GM19372 (cell line): ENCODE measurements around the gene EIF2S2.

Experiments used
- ATAC-seq: cut with Tn5 transposase; IDR thresholded peaks from one replicate; pipeline ENCODE4 v1.9.1; 2021; ENCODE audit warnings: mild to moderate bottlenecking, low read depth, moderate library complexity; ENCODE audit not compliant: unreplicated experiment

Gene EIF2S2

DNA sequence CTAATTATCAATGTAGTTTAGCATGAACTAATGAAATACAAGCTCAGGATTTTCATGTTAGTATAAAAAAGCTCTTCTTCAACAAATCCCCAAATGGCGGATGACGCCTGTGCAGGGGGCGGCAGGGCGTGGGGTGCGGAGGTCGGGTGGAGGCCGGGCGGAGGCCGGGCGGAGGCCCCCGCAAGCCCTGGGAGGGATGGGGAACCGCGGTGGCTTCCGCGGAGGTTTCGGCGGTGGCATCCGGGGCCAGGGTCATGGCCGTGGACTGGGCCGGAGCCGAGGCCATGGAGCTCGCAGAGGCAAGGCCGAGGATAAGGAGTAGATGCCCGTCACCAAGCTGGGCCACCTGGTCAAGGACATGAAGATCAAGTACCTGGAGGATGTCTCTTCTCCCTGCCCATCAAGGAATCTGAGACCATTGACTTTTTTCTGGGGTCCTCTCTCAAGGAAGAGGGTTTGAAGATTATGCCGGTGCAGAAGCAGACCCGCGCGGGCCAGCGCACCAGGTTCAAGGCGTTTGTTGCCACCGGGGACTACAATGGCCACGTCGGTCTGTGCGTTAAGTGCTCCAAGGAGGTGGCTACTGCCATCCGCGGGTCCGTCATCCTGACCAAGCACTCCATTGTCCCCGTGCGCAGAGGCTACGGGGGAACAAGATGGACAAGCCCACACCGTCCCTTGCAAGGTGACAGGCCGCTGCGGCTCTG, 10.4 kb upstream of the EIF2S2 start:
- ATAC-seq = no peak

DNA sequence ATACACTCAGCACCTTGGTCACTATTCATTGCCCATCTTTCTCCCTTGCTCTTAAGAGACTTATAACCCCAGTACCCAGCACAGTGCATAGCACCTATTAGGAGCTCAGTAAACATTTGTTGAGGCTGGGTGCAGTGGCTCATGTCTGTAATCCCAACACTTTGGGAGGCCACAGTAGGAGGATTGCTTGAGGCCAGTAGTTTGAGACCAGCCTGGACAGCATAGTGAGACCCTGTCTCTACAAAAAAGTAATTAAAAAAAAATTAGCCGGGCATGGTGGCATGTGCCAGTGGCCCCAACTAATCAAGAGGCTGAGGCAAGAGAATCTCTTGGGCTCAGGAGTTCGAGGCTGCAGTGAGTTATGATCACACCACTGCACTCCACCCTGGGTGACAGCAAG, 8.2 kb upstream of the EIF2S2 start:
- no peak for ATAC-seq

- ATAC-seq = no peak
These were observed 3.2 kb upstream of the EIF2S2 start for GRCh38 chr20:34115232-34115631.

- ATAC-seq = no peak
These were observed 2.8 kb upstream of the EIF2S2 start for GRCh38 chr20:34114809-34115208.

- no peak for ATAC-seq
These were observed 608 bp upstream of the EIF2S2 start for GRCh38 chr20:34112600-34113101.

DNA sequence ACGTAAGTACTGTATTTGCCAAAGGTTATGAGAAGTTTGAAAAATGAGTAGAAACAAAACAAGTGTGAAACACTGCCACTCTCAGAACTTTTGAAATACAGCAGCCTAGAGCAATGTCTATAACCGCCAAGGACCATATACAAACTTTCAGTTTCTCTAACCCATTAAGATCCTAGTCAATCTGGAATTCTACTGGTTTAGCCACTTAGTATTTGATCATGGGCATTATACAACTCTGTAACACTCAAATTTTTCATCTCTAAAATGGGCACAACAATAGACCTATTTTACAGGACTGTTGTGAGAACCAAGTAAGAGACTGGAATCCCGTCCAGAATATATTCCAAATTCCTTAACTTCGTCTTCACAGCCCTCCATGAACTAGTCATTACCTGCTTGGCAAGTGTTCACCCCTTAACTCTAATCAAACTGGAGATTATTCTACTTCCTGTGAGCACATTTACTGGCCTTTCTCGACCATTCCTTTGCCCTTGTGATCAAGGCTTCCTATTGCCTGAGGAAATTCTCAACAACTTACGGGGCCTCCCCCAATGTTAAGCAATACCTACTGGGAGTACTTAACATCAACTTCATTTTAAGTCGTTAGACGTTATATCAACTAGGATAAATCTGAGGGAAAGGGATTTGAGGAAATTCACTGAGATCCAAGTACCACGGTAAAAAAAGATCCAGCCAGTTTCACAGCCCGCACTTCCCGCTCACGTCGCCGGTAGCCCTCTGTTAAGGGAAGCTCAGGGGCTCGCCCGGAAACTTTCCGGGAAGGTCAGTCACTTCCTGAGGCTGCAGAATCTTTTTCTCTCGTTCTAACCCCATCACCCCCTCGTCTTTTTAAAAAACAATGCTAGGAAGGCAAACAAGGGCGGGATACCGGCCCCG, 1.1 kb downstream of the EIF2S2 start:
- no peak for ATAC-seq

DNA sequence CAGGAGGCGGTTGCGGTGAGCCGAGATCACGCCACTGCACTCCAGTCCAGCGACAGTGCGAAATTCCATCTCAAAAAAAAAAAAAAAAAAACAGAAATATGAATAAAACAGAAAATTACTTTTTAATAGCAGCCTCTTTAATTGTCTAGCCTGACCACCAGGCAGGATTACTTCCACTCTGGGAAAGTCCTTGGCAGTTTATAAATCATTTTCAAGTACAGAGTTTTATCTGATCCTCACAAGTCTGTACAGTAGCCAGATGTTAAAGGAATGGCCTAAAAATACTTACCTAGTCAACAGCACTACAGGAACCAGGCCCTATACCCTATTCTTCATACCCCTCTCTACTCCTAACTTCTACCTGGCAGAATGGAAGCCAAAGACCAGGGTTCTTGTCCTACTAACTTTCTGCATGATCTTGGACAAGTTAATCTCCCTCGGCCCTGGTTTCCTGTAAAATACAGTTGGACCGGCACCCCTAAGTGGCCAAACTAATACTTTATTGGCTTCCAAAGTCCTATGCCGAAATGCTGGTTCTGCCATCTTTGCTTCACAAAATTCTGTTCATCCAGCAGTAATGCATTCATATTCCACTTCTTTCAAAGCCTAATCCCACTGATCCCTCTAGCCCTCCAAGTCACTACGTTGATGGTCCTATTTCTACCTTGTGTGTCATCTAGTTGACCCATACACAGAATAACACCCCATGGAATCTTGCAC, 1.9 kb downstream of the EIF2S2 start:
- no peak for ATAC-seq

DNA sequence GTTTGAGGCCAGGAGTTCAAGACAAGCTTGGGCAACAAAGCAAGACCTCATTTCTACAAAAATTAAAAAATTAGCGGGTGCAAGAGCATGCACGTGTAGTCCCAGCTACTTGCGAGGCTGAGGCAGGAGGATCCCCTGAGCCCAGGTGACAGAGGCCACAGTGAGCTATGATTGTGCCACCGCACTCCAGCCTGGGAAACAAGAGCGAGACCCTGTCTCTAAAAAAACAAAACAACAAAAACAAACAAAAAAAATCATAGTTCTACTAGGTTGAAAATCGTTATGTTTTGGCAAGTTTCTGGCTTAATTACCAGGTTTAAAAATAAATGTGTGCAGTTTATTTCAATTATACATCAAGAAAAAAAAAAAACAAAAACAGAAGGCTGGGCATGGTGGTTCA, 2.6 kb downstream of the EIF2S2 start:
- no peak for ATAC-seq

DNA sequence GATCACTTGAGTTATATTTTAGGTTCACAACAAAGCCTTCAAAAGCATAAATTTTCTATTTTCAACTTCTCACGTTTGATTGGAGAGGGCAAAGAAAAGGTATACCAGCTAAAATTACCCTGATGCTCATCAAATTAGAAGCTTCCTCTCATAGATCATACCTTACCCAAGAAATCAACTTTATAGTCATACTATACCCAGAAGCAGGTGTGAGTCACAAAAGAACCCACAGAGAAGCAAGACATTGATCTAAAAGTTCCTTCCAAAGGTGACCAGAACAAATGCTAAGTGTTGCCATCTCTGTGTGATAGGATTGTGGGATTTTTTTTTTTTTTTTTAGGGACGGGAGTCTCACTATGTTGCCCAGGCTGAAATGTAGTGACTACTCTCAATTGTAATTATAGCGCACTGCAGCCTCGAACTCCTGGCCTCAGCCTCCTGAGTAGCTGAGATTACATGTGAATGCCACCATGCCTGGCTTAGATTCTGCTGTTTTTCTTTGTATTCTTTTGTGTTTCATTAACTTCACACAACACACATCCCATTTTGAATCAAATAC, 3.3 kb downstream of the EIF2S2 start:
- no peak for ATAC-seq

DNA sequence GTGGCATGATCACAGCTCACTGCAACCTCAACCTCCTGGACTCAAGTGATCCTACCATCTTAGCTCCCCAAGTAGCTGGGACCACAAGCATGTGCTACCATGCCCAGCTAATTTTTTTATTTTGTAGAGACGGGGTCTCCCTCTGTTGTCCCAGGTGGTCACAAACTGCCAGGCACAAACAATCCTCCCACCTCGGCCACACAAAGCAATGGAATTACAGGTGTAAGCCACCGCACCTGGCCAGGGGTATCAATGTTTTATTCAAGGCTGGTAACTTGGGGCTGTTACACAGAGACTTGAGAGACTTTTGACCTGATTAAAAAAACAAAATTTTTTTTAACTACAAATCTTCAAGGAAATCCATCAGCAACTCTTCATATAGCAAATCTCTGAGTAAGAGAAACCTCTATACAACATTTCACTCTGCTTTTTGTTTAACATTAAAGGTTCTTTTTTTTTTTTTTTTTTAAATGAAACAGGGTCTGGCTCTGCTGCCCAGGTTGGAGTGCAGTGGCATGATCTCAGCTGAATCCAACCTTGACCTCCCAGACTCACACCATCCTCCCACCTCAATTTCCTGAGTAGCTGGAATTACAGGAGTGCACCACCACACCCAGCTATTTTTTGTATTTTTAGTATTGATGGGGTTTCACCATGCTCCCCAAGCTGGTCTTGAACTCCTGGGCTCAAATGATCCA, 5.9 kb downstream of the EIF2S2 start:
- no peak for ATAC-seq

DNA sequence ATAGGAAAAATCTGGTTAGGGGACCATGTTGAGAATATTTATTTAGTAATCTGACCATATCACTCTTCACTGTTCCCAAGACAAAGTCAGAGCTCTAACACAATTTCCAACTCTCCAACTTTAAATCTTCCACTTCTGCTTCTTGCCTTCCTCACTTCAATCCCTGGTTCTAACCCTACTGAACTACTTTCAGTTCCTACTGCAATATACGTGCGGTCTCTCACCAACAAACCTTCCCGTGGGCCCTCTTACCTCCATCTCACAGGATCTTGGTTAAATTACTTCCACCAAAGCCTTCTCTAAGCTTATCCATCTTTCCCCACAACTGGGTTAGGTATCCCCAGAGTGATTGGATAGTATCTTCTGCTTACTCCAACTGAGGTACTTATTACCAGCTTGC, 8.0 kb downstream of the EIF2S2 start:
- no peak for ATAC-seq

GRCh38 chr20:34102342-34102741, 9.7 kb downstream of the EIF2S2 start:
- ATAC-seq = no peak

DNA sequence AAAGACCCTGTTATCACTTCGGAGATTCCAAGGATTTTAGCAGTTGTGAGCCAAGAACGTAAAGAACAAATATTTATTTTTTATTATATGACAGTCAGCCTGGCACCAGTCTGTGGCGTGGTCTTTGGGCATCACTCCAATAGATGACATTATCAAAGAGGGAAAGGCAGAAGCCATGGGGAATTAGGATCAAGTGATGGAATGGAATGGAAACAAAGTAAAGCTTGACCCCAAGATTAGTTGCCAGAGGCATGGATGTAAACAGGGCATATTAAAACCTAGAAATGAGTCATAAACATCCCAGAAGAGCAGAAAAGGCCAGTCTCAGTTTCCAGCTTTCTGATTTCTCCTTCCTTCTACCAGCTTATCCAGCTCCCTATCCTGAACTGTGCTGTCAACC, 11.5 kb downstream of the EIF2S2 start:
- no peak for ATAC-seq

GRCh38 chr20:34099675-34100074, 12.4 kb downstream of the EIF2S2 start:
- ATAC-seq = no peak

DNA sequence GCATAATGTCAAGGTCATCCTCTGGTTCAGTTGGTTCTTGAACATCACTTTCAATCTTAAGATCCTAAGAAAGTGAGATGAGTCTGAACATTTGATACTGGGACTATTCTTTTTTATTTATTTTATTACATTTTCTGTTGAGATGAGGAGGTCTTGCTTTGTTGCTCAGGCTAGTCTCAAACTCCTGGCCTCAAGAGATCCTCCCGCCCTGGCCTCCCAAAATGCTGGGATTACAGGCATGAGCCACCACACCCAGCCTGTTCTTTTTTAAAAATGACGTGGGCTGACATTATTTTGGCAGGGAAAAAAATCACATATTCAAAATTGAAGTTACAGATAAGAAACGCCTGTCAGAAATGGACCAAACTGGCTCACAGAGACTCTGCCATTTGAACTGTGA, 13.5 kb downstream of the EIF2S2 start:
- no peak for ATAC-seq

DNA sequence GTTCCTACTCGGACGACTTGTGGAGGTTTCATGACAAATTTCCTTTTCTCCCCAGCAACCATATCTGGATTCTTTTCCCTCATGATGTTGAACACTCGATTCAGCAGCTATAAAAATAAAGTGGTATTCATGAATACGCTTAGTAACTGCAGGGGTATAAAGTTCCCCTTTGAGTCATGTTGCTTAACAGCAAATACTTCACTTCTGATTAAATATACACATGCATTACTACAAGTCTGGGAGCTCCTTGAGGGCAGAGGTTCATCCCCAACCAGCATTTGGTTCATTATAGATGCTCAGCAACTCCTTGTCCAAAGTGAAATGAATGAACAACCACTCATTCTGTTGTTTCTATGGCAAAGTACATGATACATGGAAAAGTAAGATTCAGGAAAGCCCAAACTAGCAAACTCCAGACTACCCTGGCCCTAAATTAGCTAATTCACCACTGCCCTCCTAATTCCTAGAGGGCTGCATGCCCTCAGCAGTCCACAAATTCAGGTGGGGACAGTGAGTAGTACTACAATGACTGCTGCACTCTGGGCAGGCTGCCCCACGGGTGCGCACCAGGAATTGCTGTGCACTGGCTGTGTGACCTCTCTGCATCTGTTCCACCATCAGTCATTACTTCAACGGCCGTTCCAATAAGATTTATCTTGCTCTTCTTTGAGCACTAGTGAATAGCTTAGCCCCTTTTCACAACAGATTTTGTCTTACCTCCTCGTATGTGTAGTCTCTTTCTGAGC, 15.2 kb downstream of the EIF2S2 start:
- ATAC-seq = no peak

DNA sequence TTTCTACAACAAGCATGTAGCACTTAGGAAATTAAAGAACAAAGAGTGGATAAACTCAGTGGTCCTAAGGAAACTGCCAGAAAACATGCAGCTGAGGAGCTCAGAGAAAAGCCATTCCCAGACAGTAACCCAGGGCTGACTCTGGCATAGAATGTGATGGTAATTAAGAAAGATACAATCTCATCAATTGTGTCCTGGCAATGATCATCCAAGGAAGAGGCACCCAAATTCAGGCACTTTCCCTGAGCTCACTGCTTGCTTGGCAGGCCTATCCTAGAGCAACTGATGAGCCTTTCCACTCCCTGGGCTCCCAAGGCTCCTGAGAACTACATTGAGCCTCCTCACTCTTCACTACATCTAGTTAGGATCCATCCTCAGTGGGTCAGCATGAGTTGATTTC, 16.2 kb downstream of the EIF2S2 start:
- no peak for ATAC-seq

DNA sequence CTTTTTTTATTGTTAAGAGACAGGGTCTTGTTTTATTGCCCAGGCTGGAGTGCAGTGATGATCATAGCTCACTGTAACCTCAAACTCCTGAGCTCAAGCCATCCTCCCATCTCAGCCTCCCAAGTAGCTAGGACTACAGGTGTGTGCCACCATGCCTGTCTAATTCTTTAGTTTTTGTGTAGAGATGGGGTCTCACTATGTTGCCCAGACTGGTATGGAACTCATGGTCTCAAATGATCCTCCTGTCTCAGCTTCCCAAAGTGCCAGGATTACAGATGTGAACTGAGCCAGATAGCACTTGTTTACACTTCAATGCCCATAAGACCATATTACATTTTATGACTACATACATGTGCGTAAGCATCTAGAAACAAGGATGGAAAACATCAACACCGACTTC, 18.1 kb downstream of the EIF2S2 start:
- ATAC-seq = no peak

- ATAC-seq = no peak
These were observed 20.3 kb downstream of the EIF2S2 start for GRCh38 chr20:34091637-34092200.
